HCT116 (cell line): ENCODE results near the gene PAEP. TPM values are rescaled to one million over a fixed set of nuclear protein-coding genes. Genes with fewer than 3 reads are reported as not detected.
"Not testable (repeated sequence)": the region's sequence is repeated elsewhere in the genome, so short reads cannot be mapped to it uniquely, and the experiment has no call there.

Experiments
- ATAC-seq: fragments of 200-7000 bp; cut with Tn5 transposase; 2 replicates; pipeline ENCODE4 v1.9.1; 2020; ENCODE audit warnings: mild to moderate bottlenecking, moderate library complexity
- BruUV-seq: library from RNA; stranded (reverse); fragments of 400-500 nt; replicated peaks from 2 replicates; lab custom pipeline; 2021; lab: Mats Ljungman, UMichigan
- CTCF ChIA-PET: fragments of 300-600 bp; sonication (Branson Sonifier 250); formaldehyde crosslinking; loops from one replicate; lab custom pipeline; 2021; ENCODE audit warnings: antibody characterized with exemption; lab: Charles Lee
- POLR2A ChIA-PET: fragments of 300-600, 350-600 bp; sonication (Branson Sonifier 250); formaldehyde crosslinking; loops from one replicate; lab custom pipeline; 2021; ENCODE audit warnings: antibody characterized with exemption; lab: Charles Lee
- RAD21 ChIA-PET, 2 experiments: fragments of 300-600 bp; sonication (Branson Sonifier 250); formaldehyde crosslinking; loops; one replicate each; lab custom pipeline; 2023; ENCODE audit warnings: low total read pairs in 2 of 2; ENCODE audit not compliant: uncharacterized antibody in 2 of 2, unreplicated experiment in 2 of 2, low non-redundant PET in 1 of 2; lab: Charles Lee
- DNase-seq: peaks from one replicate; pipeline ENCODE4 v3.0.0-alpha.2; 2010; ENCODE audit warnings: low read depth, low spot score
- H2AFZ ChIP-seq: fragments of 200-600 bp; shearing (Covaris generic), sonication (generic); 2 replicates; pipeline ENCODE4 v1.6.1; 2017; ENCODE audit warnings: low read depth, mixed run types, mixed read lengths, antibody characterized with exemption, low read length; ENCODE audit not compliant: poor library complexity, severe bottlenecking
- H3K27ac ChIP-seq: 2 replicates; pipeline ENCODE4 v1.5.1; 2012; ENCODE audit warnings: low read depth, low read length
- H3K27me3 ChIP-seq: fragments of 200-600 bp; sonication (generic); 2 replicates; pipeline ENCODE4 v1.6.1; 2016; ENCODE audit warnings: mixed run types, low read length, mixed read lengths; ENCODE audit not compliant: insufficient read depth
- H3K36me3 ChIP-seq, 2 experiments: fragments of 200-500 bp in 1 of 2; fragments of 200-600 bp in 1 of 2; sonication (Bioruptor generic) in 1 of 2; sonication (generic) in 1 of 2; 2 replicates each; pipeline versions ENCODE4 v1.5.1 to v1.6.1; 2014 to 2016; ENCODE audit warnings: low read length in 2 of 2, inconsistent platforms in 1 of 2, mixed read lengths in 1 of 2, mixed run types in 1 of 2; ENCODE audit not compliant: insufficient read depth in 2 of 2, control insufficient read depth in 1 of 2
- H3K4me1 ChIP-seq, 2 experiments: fragments of 200-600 bp in 1 of 2; sonication (generic) in 1 of 2; 2 replicates each; pipeline versions ENCODE4 v1.5.1 to v1.6.1; 2012 to 2017; ENCODE audit warnings: low read length in 2 of 2, inconsistent platforms in 1 of 2, mild to moderate bottlenecking in 1 of 2, mixed read lengths in 1 of 2, mixed run types in 1 of 2, moderate library complexity in 1 of 2; ENCODE audit not compliant: insufficient read depth in 2 of 2, control insufficient read depth in 1 of 2
- H3K4me2 ChIP-seq: fragments of 200-600 bp; sonication (generic); 2 replicates; pipeline ENCODE4 v1.6.1; 2017; ENCODE audit warnings: mixed run types, low read length, mixed read lengths
- H3K4me3 ChIP-seq, 2 experiments: fragments of 200-600 bp in 1 of 2; sonication (generic) in 1 of 2; replicated peaks in 1 of 2; 2 replicates each; pipeline ENCODE4 v1.5.1; 2011 to 2016; ENCODE audit warnings: low read length in 2 of 2, control low read depth in 1 of 2, low read depth in 1 of 2, mild to moderate bottlenecking in 1 of 2, mixed read lengths in 1 of 2, mixed run types in 1 of 2
- H3K79me2 ChIP-seq: fragments of 200-600 bp; sonication (generic); 2 replicates; pipeline ENCODE4 v1.6.1; 2017; ENCODE audit warnings: mild to moderate bottlenecking, mixed run types, low read length, moderate library complexity, mixed read lengths; ENCODE audit not compliant: insufficient read depth
- H3K9ac ChIP-seq: fragments of 200-600 bp; sonication (generic); 2 replicates; pipeline ENCODE4 v1.6.1; 2016; ENCODE audit warnings: low read length, mixed read lengths
- H3K9me2 ChIP-seq: fragments of 200-600 bp; sonication (generic), shearing (Covaris generic); 2 replicates; pipeline ENCODE4 v1.6.1; 2017; ENCODE audit warnings: mixed run types, mild to moderate bottlenecking, moderate library complexity; ENCODE audit not compliant: insufficient read depth
- H3K9me3 ChIP-seq, 2 experiments: fragments of 200-500 bp in 1 of 2; fragments of 200-600 bp in 1 of 2; sonication (Bioruptor generic) in 1 of 2; sonication (generic) in 1 of 2; 2 replicates each; pipeline ENCODE4 v1.6.1; 2014 to 2017; ENCODE audit warnings: low read length in 2 of 2, mixed read lengths in 2 of 2, inconsistent platforms in 1 of 2, low read depth in 1 of 2, mild to moderate bottlenecking in 1 of 2, mixed run types in 1 of 2, moderate library complexity in 1 of 2; ENCODE audit not compliant: control insufficient read depth in 1 of 2, insufficient read depth in 1 of 2
- H4K20me1 ChIP-seq: fragments of 200-600 bp; sonication (generic), shearing (Covaris generic); 2 replicates; pipeline ENCODE4 v1.6.1; 2017; ENCODE audit warnings: mixed run types, mild to moderate bottlenecking, moderate library complexity; ENCODE audit not compliant: insufficient read depth
- EZH2 ChIP-seq: fragments of 200-600 bp; sonication (generic); IDR thresholded peaks from 2 replicates; pipeline ENCODE4 v1.6.1; 2017; ENCODE audit warnings: antibody characterized with exemption, mixed run types
- EZH2phosphoT487 ChIP-seq: fragments of 200-600 bp; IDR thresholded peaks from 2 replicates; pipeline ENCODE4 v1.6.1; 2018; ENCODE audit warnings: antibody characterized with exemption, borderline replicate concordance
- FOSL1 ChIP-seq: IDR thresholded peaks from 2 replicates; pipeline ENCODE4 v1.6.1; 2012; ENCODE audit warnings: low read depth
- JUND ChIP-seq: IDR thresholded peaks from 2 replicates; pipeline ENCODE4 v1.6.1; 2012
- POLR2AphosphoS5 ChIP-seq: IDR thresholded peaks from 2 replicates; pipeline ENCODE4 v1.6.1; 2011; ENCODE audit warnings: mild to moderate bottlenecking, low read depth, low read length, moderate library complexity
- SP1 ChIP-seq: IDR thresholded peaks from 2 replicates; pipeline ENCODE4 v1.6.1; 2012; ENCODE audit warnings: low read depth
- YY1 ChIP-seq: IDR thresholded peaks from 2 replicates; pipeline ENCODE4 v1.6.1; 2011; ENCODE audit warnings: low read length, low read depth, moderate library complexity, mild to moderate bottlenecking; ENCODE audit not compliant: insufficient replicate concordance; ENCODE audit errors: extremely low read depth
- ZNF274 ChIP-seq: fragments of 200-500 bp; sonication (Bioruptor generic); IDR thresholded peaks from 2 replicates; pipeline ENCODE4 v1.6.1; 2014; ENCODE audit warnings: mild to moderate bottlenecking, low read depth, low read length, inconsistent platforms
- intact Hi-C: fragments of 100-400 bp; cut with micrococcal nuclease; formaldehyde crosslinking; loops from 2 replicates; pipeline ENCODE4 v1.10.0; 2022
- total RNA-seq: library from RNA; stranded (reverse); gene quantifications from one replicate; pipeline ENCODE4 v1.2.1, GENCODE V29; 2021; ENCODE audit not compliant: unreplicated experiment
- TF ChIP-seq, protein P1 (sequence below): IDR thresholded peaks from 2 replicates; pipeline ENCODE4 v1.6.1; 2012
- TF ChIP-seq, protein P2 (sequence below): IDR thresholded peaks from 2 replicates; pipeline ENCODE4 v1.6.1; 2011; ENCODE audit warnings: mild to moderate bottlenecking, low read length, moderate library complexity; ENCODE audit not compliant: insufficient replicate concordance; ENCODE audit errors: extremely low read depth
- TF ChIP-seq, protein P3 (sequence below): IDR thresholded peaks from 2 replicates; pipeline ENCODE4 v1.6.1; 2012; ENCODE audit warnings: low read depth
- TF ChIP-seq, protein P4 (sequence below): IDR thresholded peaks from 2 replicates; pipeline ENCODE4 v1.6.1; 2012

The PAEP gene
- total RNA-seq, 1 experiment from 2014 or later = not detected

DNA sequence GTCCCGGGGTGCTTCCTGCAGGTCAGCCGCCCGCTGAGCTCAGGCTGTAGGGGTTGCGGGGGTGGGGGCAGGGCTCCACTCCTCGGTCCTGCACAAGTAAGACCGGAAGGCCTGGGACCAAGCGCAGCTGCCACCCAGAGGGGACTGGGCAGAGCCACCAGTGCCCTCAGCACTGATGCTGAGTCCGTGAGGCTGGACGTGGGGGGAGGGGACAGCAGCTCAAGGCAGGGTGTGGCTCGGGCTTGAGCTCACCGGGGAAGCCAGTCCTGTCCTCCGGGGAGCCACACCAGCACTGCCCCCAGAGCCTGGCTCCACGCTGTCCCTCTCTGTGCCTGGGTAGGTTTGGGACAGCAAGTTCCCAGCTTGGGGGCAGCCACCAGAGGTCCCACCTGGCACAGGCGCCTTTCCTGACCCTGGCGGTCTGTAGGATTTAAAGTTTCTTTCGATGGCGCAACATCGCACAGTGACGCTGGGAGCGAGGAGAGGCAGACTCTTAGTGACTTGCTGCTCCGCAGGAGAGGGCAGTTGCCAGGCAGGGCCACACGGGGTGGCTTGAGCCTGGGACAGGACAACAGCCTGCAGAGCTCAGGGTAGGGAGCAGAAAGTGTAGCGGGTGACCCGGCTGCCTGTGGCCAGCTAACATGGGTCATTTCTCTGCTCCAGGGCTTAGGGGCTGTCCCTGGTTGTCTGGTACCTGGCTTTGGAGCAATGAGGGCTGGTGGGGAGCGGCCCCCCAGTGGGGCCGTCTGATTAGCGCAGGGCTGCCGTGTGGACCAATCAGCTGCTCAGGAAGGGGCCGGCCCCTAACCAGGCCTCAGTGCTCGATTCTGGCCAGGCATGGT lies 34.6 kb upstream of the PAEP start:
- peaks cover 0 to 9% of the 10 kb centered on the region in 2 experiments; a peak in 3 of 4 replicates for H3K4me1 ChIP-seq
- intact Hi-C loops = no loop called here
- ChIA-PET CTCF (no interaction called here), RAD21 (no interaction called here), POLR2A (no interaction called here)
- H3K27me3 ChIP-seq = no peaks in the 10 kb centered on the region
- no peak overlapping the region for H3K27ac ChIP-seq
- H4K20me1 ChIP-seq = no peaks in the 10 kb centered on the region
- H3K9ac ChIP-seq = no peak overlapping the region
- TF ChIP-seq ZNF274 = no peak
- TF ChIP-seq, protein P1, sequence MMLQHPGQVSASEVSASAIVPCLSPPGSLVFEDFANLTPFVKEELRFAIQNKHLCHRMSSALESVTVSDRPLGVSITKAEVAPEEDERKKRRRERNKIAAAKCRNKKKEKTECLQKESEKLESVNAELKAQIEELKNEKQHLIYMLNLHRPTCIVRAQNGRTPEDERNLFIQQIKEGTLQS = no peak
- no peak for TF ChIP-seq EZH2phosphoT487
- no peak for TF ChIP-seq POLR2AphosphoS5
- TF ChIP-seq, protein P2, sequence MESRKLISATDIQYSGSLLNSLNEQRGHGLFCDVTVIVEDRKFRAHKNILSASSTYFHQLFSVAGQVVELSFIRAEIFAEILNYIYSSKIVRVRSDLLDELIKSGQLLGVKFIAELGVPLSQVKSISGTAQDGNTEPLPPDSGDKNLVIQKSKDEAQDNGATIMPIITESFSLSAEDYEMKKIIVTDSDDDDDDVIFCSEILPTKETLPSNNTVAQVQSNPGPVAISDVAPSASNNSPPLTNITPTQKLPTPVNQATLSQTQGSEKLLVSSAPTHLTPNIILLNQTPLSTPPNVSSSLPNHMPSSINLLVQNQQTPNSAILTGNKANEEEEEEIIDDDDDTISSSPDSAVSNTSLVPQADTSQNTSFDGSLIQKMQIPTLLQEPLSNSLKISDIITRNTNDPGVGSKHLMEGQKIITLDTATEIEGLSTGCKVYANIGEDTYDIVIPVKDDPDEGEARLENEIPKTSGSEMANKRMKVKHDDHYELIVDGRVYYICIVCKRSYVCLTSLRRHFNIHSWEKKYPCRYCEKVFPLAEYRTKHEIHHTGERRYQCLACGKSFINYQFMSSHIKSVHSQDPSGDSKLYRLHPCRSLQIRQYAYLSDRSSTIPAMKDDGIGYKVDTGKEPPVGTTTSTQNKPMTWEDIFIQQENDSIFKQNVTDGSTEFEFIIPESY = no peak
- TF ChIP-seq, protein P3, sequence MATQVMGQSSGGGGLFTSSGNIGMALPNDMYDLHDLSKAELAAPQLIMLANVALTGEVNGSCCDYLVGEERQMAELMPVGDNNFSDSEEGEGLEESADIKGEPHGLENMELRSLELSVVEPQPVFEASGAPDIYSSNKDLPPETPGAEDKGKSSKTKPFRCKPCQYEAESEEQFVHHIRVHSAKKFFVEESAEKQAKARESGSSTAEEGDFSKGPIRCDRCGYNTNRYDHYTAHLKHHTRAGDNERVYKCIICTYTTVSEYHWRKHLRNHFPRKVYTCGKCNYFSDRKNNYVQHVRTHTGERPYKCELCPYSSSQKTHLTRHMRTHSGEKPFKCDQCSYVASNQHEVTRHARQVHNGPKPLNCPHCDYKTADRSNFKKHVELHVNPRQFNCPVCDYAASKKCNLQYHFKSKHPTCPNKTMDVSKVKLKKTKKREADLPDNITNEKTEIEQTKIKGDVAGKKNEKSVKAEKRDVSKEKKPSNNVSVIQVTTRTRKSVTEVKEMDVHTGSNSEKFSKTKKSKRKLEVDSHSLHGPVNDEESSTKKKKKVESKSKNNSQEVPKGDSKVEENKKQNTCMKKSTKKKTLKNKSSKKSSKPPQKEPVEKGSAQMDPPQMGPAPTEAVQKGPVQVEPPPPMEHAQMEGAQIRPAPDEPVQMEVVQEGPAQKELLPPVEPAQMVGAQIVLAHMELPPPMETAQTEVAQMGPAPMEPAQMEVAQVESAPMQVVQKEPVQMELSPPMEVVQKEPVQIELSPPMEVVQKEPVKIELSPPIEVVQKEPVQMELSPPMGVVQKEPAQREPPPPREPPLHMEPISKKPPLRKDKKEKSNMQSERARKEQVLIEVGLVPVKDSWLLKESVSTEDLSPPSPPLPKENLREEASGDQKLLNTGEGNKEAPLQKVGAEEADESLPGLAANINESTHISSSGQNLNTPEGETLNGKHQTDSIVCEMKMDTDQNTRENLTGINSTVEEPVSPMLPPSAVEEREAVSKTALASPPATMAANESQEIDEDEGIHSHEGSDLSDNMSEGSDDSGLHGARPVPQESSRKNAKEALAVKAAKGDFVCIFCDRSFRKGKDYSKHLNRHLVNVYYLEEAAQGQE = no peak
- no peak for TF ChIP-seq FOSL1
- no peak for TF ChIP-seq JUND
- no peak for TF ChIP-seq SP1
- TF ChIP-seq, protein P4, sequence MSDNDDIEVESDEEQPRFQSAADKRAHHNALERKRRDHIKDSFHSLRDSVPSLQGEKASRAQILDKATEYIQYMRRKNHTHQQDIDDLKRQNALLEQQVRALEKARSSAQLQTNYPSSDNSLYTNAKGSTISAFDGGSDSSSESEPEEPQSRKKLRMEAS = no peak
- no peak for TF ChIP-seq YY1
- TF ChIP-seq EZH2 = no peak
- H3K9me3 ChIP-seq = no peaks in the 10 kb centered on the region
- peak; percentile 77 for ATAC-seq
- BruUV-seq = no TSS peak
- no peak for DNase-seq
- no peak overlapping the region for H2AFZ ChIP-seq
- H3K4me2 ChIP-seq = peak overlapping the region; percentile 28; the same call in 1 of the 2 replicates
- H3K36me3 ChIP-seq = no peaks in the 10 kb centered on the region
- H3K79me2 ChIP-seq = no peaks in the 10 kb centered on the region
- no peak overlapping the region for H3K4me3 ChIP-seq
- no peaks in the 10 kb centered on the region for H3K9me2 ChIP-seq

DNA sequence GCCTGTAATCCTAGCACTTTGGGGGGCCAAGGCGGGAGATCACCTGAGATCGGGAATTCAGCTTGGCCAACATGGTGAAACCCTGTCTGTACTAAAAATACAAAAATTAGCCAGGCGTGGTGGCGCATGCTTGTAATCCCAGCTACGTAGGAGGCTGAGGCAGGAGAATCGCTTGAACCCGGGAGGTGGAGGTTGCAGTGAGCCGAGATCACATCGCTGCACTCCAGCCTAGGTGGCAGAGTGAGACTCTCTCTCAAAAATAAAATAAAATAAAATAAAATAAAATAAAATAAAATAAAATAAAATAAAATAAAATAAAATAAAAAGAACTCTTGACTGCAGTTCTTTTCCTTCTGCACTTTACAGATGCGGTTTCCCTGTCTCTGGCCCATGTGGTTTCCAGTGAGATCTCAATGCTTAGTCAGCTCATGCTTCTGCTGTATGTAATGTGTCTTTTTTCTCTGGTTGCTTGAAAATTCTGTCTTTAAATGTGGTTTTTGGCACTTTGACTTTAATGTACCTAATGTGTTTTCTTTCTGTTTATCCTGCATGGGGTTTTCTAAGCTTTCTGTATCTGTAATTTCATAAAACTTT lies 32.6 kb upstream of the PAEP start:
- RAD21 ChIA-PET, CTCF ChIA-PET, POLR2A ChIA-PET: not testable (repeated sequence)

More for the DNA sequence above, 32.6 kb upstream of the PAEP start:
- H3K4me1 ChIP-seq, H3K79me2 ChIP-seq, H3K4me3 ChIP-seq, H3K9ac ChIP-seq, ATAC-seq, BruUV-seq, DNase-seq, intact Hi-C loops, H3K27ac ChIP-seq, H2AFZ ChIP-seq, H3K9me2 ChIP-seq, H3K27me3 ChIP-seq, H3K4me2 ChIP-seq, H3K9me3 ChIP-seq, H4K20me1 ChIP-seq, H3K36me3 ChIP-seq: not testable (repeated sequence)
